HK-2 (cell line): ENCODE data around the gene DCAF15.

Experiments used
- DNase-seq: peaks from one replicate; pipeline ENCODE4 v3.0.0-alpha.2; 2018; ENCODE audit not compliant: unreplicated experiment

DCAF15 gene

GRCh38 chr19:13995017-13995728, 42.9 kb downstream of the DCAF15 start:
- no peak for DNase-seq

- DNase-seq: no peak
Measured at GRCh38 chr19:13995878-13996765, 43.8 kb downstream of the DCAF15 start.

GRCh38 chr19:13996928-13997630, 44.8 kb downstream of the DCAF15 start:
- DNase-seq: no peak

GRCh38 chr19:13997631-13997962, 45.3 kb downstream of the DCAF15 start:
- DNase-seq: no peak

GRCh38 chr19:13998426-13998825, 46.1 kb downstream of the DCAF15 start:
- DNase-seq: no peak

GRCh38 chr19:13999085-13999484, 46.8 kb downstream of the DCAF15 start:
- DNase-seq: no peak

- no peak for DNase-seq
Measured at GRCh38 chr19:14000691-14001375, 48.5 kb downstream of the DCAF15 start.

GRCh38 chr19:14002571-14003250, 50.4 kb downstream of the DCAF15 start:
- DNase-seq: no peak

- no peak for DNase-seq
Measured at GRCh38 chr19:14003251-14004055, 51.1 kb downstream of the DCAF15 start.

GRCh38 chr19:14004619-14005348, 52.5 kb downstream of the DCAF15 start:
- DNase-seq: no peak

- peak; percentile 82 for DNase-seq
Measured at GRCh38 chr19:14005349-14006084, 53.2 kb downstream of the DCAF15 start.

GRCh38 chr19:14006085-14006765, 53.9 kb downstream of the DCAF15 start, which contains the start of gene RFX1:
RFX1 (minus strand) TSS chr19:14006320; CDS start chr19:13993843, 12,477 bp downstream.
- peak; percentile 99 for DNase-seq

GRCh38 chr19:14006766-14007562, 54.7 kb downstream of the DCAF15 start:
- DNase-seq: no peak
